Measurements from ENCODE around the gene TYMP. TPM values are rescaled to one million over a fixed set of nuclear protein-coding genes. Genes with fewer than 3 reads are reported as not detected.

TYMP gene
- total and polyA plus RNA-seq, 2 of the 8 experiments (the other 6 are each of a cell fraction or from before 2014, with no cell fraction given), result 0.43 to 0.48 TPM

- TF ChIP-seq SIN3A (conservative IDR thresholded peaks at IDR 0.05 in 1 of 2, IDR thresholded peaks at IDR 0.05 in 1 of 2; ENCODE audit: low read depth in 1 of 2, low read length in 2 of 2) (no peak), RBBP5 (IDR thresholded peaks at IDR 0.05; ENCODE audit: borderline replicate concordance, low read depth, low read length) (no peak), BACH1 (IDR thresholded peaks at IDR 0.05; ENCODE audit: low read length) (no peak), CREB1 (IDR thresholded peaks at IDR 0.05) (no peak), CHD1 (IDR thresholded peaks at IDR 0.05; ENCODE audit: low read depth, low read length) (no peak), USF2 (IDR thresholded peaks at IDR 0.05; ENCODE audit: low read length) (no peak)
Measured at GRCh38 chr22:50505276-50505775, 24.5 kb downstream of the TYMP start (continued).
